ENCODE results near the gene CACNG5. TPM values are rescaled to one million over a fixed set of nuclear protein-coding genes. Genes with fewer than 3 reads are reported as not detected.

Gene CACNG5
- total RNA-seq, 6 experiments from 2014 or later: not detected

DNA sequence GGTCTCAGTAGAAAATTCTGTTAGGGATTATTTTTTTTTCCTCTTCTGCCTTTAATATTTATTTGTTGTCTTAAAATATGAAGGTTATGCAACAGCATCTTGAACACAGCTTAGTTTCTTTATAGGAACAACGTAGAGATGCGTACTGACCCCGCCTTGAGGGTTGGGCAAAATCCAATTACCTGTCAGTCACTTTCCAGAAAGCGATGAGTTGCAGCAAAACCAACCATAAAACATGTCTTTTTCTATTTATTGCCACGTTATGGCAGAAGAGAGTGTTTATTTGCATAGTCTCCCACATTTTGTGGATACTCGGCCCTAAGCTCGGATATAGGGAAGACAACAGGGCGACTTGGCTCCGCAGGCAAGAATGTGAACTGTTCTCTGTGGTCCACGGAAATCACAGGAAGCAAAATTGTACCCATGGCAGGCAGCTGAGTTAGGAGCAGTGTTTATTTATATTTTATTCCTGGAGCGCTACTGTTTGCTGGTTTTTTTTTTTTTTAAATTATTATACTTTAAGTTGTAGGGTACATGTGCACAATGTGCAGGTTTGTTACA, 44.3 kb upstream of the CACNG5 start:
- H3K27me3 Mint-ChIP-seq (ENCODE audit: insufficient read depth): peaks cover 2% of the 10 kb centered on the region
- DNase-seq: no peak
- H3K27ac Mint-ChIP-seq: no peak overlapping the region
- TF ChIP-seq, protein P1, sequence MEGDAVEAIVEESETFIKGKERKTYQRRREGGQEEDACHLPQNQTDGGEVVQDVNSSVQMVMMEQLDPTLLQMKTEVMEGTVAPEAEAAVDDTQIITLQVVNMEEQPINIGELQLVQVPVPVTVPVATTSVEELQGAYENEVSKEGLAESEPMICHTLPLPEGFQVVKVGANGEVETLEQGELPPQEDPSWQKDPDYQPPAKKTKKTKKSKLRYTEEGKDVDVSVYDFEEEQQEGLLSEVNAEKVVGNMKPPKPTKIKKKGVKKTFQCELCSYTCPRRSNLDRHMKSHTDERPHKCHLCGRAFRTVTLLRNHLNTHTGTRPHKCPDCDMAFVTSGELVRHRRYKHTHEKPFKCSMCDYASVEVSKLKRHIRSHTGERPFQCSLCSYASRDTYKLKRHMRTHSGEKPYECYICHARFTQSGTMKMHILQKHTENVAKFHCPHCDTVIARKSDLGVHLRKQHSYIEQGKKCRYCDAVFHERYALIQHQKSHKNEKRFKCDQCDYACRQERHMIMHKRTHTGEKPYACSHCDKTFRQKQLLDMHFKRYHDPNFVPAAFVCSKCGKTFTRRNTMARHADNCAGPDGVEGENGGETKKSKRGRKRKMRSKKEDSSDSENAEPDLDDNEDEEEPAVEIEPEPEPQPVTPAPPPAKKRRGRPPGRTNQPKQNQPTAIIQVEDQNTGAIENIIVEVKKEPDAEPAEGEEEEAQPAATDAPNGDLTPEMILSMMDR (IDR thresholded peaks at IDR 0.05): no peak
- H3K4me3 Mint-ChIP-seq: no peak overlapping the region
- peaks cover 54% of the 10 kb centered on the region for H3K36me3 Mint-ChIP-seq (ENCODE audit: low read depth)
- H3K4me1 Mint-ChIP-seq (ENCODE audit: low read depth): no peaks in the 10 kb centered on the region
- H3K9me3 Mint-ChIP-seq: no peaks in the 10 kb centered on the region

DNA sequence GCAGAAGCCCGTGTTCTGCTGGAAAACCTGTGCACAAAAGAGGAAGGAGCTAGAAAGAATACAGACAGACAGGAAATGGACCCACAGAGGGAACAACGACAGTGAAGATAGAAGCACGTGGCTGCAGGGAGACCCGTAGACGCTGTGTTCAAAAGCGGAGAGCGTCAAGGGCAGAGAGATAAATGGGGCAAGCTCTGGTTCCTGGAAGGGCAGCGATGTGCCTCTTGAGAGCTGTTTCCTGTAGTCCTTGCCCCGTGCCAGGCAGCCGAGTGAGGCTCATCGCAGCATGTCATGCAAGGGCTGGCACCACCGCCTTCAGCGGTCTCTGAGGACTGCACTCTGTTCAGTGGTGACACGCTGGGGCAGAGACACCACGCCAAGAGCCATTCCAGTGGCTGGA, 43.6 kb upstream of the CACNG5 start:
- peaks cover 59% of the 10 kb centered on the region for H3K36me3 Mint-ChIP-seq (ENCODE audit: low read depth)

DNA sequence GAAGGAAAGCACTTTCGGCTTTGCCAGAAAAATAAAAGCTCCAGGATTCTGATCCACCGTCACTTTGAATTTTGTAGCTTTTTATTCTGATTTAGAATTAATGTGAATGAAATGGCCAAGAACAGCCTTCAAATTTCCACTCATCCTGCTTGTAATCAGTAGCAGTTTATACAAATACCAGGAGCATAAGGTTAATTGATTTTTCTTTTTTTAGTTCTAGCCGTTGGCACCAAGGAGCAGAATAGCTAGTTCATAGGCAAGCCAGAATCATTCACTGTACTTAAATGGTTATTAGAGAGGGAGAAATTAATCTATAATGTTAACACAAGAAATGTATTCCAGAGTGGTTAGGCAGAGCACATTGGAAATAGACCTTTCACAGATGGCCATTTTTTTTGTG, 41.1 kb upstream of the CACNG5 start:
- H3K4me3 Mint-ChIP-seq: no peak overlapping the region; the same call in 1 of the 2 replicates
- no peak overlapping the region for H3K27ac Mint-ChIP-seq
- TF ChIP-seq, protein P1 (IDR thresholded peaks at IDR 0.05): no peak
- no peak for DNase-seq
- no peaks in the 10 kb centered on the region for H3K9me3 Mint-ChIP-seq
- peaks cover 55% of the 10 kb centered on the region for H3K36me3 Mint-ChIP-seq (ENCODE audit: low read depth)
- no peaks in the 10 kb centered on the region for H3K4me1 Mint-ChIP-seq (ENCODE audit: low read depth)
- peaks cover 2% of the 10 kb centered on the region; the same call in 1 of the 2 replicates for H3K27me3 Mint-ChIP-seq (ENCODE audit: insufficient read depth)

More for the DNA sequence above, 43.6 kb upstream of the CACNG5 start:
- Mint-ChIP-seq H3K27ac (no peak overlapping the region), H3K4me1 (ENCODE audit: low read depth) (no peaks in the 10 kb centered on the region), H3K4me3 (no peak overlapping the region), H3K27me3 (ENCODE audit: insufficient read depth) (peaks cover 2% of the 10 kb centered on the region), H3K9me3 (no peaks in the 10 kb centered on the region)
- TF ChIP-seq, protein P1 (IDR thresholded peaks at IDR 0.05): no peak
- no peak for DNase-seq

DNA sequence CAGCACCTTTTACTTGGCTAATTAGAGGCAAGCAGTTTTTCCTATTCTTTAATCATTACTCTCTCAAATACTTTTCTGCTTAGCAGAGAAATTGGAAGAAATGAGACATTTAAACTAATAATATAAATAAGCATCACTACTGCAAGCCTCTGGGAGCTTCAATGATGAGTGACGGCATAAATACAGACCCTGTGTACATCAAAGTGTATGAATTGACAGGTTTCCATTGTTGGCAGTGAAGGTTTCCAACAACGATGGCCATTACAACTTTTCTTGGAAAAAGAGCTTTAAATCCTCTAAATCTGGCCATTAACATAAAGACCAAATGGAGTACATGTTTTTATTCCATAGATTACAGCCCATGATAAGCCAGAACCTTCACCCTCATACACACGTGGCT, 39.4 kb upstream of the CACNG5 start:
- Mint-ChIP-seq H3K9me3 (no peaks in the 10 kb centered on the region), H3K4me3 (no peak overlapping the region), H3K4me1 (ENCODE audit: low read depth) (no peaks in the 10 kb centered on the region), H3K27ac (no peak overlapping the region), H3K27me3 (ENCODE audit: insufficient read depth) (peaks cover 2% of the 10 kb centered on the region; the same call in 1 of the 2 replicates), H3K36me3 (ENCODE audit: low read depth) (peaks cover 55% of the 10 kb centered on the region)
- TF ChIP-seq, protein P1 (IDR thresholded peaks at IDR 0.05): no peak
- DNase-seq: no peak

DNA sequence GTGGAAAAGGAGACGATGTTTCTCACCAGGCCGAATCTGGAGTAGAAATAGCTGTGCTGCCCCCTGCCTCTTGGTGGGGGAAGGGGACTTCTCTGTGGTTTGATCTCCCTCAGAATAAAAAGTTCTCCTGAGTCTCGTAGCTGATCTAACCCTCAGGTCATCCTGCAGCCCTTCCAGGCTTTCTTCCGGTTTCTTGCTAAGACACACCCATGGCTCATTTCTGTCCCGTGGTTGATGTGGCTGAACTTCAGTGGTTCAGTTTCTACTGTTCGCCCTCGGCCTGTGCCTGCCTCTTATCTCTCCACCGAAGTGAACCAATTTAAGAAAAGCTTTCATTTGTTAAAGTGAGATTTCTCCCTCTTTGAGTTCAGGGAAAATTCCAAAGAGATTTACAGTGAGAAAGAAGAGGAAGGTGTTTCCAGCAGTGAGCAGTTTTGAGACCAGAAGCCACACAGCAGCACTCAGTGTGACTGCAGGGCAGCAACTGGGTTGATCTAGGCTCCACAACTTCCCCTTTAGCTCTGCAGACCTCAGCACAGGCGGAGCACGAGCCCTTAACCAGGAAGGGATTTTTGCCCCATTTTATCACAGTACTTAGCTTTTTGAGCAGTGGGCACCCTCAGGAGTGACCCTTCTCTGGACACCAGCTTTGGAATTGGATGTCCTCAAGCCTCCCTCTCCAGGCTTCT, 34.9 kb upstream of the CACNG5 start:
- TF ChIP-seq, protein P1 (IDR thresholded peaks at IDR 0.05): no peak
- H3K27ac Mint-ChIP-seq: no peak overlapping the region
- H3K36me3 Mint-ChIP-seq (ENCODE audit: low read depth): peaks cover 46% of the 10 kb centered on the region
- no peak for DNase-seq
- H3K4me1 Mint-ChIP-seq (ENCODE audit: low read depth): 0 out of 2 replicates have a peak, but pooled peaks cover 5% of the 10 kb centered on the region
- H3K4me3 Mint-ChIP-seq: no peak overlapping the region
- peaks cover 2% of the 10 kb centered on the region; the same call in 1 of the 2 replicates for H3K27me3 Mint-ChIP-seq (ENCODE audit: insufficient read depth)
- H3K9me3 Mint-ChIP-seq: no peaks in the 10 kb centered on the region

All from HFFc6 (cell line).